HG02763 (cell line): ENCODE measurements around the gene ASB10.

Experiments used
- ATAC-seq: cut with Tn5 transposase; IDR thresholded peaks from one replicate; pipeline ENCODE4 v1.9.1; 2021; ENCODE audit warnings: mild to moderate bottlenecking, moderate library complexity; ENCODE audit not compliant: unreplicated experiment

ASB10 gene

DNA sequence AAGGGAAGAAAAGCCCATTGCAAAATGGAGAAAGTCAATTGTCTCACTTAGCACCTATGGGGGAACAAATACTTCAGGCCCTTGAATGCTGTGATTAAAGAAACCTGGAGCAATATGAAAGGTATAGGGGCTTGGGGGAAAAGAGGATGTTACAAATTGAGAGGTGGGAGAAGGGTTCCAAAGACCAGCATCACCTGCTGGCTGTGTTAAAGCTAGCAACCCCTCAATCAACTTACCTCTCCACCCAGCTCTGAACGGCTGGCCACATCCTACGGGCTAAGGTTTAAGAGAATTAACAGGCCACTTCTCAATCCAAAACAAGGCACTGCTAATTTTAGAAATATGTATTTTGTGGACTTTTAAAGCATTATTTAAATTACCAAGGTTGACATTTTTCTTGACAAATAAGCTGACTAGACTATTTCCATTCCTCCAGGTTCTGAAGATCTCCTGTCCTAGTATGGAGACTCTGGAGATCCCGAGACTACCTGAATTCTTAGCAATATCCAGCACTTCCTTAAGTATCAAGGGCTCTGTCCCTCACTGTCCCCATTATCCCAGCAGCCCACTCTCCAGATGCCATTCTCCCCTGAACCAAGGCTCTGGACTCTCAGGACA, 24.2 kb upstream of the ASB10 start:
- ATAC-seq = no peak

DNA sequence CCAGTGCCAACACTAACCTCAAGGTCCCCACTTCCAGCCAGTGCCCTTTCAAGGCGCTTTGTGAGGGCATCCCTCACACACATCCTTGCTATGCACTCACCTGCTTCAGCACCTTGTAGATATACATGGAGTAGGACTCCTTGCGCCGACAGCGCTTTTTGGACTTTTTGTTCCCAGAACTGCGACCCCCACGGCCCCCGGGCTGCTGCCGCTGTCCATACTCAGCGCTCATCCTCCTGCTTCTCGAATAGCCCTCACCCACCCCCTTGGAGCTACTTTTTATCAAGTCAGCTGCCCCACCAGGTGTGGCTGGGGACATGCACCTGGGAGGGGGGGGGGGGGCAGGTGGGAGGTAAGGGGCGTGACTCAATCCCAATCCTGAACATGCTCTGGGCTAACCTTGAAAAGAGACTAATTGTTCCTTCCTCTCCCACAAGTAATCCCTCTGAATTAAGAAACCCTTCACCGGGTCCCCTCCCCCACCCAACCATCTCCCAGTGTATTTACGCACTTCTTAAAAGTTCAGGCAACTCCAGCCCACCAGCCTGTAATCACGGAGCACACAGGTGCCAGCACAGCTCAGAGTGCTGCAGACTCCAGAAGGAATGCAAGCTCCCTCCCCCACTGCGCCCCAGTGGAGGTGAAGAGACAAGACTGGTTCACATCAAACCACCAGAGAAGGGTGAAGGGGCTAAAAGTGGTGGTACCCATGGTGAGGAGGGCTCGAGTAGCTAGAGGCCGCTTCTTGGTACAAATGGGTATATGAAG, 23.2 kb upstream of the ASB10 start, which contains the start of gene H2BK1:
TSS of gene H2BK1 (minus strand) at position 402 of the 768 bp plus-strand sequence. CDS start at position 232, 170 bp downstream.
- ATAC-seq = no peak

DNA sequence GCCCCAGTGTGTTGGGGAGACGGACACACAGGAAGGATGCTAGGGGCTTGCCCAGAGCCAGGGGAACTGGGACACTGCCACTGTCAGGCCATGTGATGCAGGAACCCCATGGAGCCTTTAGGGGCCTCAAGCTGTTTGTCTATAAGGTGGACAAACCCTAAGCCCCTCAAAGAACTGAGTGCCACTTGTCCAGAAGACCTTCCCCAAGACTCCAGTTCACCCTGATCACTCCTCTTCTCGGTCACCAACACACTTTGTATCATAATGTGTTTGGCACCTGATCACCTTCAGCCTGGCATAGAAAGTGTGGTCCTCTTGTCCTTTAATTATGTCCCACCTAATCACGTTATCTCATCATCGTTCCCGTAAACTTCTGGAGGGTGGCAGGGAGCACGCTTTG, 22.5 kb upstream of the ASB10 start:
- no peak for ATAC-seq

DNA sequence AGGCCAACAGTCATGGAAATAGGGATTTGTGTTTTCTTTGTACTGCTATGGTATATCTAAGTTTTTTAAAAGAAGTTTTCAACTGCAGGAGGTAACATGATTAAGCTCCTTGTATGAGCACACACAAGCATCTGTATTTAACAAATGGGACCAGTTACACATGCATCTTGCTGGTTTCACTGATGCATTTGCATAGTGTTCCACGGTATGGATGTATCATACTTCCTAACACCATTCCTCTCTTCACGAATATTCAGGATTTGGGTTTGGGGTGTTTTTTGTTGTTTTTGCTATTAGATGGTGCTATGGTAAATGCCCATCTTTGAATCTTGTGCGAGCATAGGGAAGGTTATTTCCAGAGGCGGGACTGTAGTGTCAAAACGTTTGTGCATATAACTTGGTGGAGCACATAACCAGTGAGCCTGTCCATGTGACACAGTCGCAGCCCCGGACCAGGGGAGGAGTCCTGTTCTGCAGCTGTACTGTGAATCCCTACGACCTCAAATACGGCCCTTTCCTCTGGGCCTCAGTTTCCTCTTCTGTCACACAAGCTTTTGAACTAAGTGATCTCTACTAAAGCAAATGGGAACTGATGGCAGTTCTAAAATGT, 21.3 kb upstream of the ASB10 start:
- no peak for ATAC-seq

DNA sequence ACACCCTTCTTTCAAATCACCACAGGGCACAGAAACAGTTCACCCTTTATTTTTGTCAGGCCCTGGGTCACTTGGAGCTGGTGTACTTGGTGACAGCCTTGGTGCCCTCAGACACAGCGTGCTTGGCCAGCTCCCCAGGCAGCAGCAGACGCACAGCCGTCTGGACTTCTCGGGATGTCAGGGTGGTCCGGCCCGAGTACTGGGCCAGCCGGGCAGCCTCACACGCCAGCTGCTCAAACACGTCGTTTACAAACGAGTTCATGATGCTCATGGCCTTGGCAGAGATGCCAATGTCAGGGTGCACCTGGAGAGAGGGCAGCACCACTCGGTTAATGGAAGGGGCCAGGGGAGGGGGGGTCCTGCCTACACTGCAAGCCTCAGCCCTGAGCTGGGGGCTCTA, 20.8 kb upstream of the ASB10 start:
- ATAC-seq = no peak

DNA sequence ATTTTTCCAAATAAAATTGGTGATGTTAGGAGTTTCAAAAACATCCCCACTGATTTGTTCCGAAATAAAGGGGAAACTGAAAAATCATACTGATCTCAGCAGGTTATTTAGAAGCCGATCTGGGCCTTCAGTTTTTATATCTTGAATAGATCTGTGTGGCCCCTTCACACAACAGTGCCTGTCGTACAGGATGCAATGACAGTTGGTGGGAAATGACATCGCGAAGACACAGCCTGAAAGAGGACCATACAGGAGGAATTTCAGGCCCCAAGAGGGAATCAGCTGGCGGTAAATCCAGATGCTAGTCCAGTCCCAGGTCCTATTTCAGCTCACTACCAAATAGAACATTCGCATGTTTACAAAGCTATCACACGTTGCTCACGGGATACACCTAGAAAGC, 20.3 kb upstream of the ASB10 start:
- no peak for ATAC-seq

DNA sequence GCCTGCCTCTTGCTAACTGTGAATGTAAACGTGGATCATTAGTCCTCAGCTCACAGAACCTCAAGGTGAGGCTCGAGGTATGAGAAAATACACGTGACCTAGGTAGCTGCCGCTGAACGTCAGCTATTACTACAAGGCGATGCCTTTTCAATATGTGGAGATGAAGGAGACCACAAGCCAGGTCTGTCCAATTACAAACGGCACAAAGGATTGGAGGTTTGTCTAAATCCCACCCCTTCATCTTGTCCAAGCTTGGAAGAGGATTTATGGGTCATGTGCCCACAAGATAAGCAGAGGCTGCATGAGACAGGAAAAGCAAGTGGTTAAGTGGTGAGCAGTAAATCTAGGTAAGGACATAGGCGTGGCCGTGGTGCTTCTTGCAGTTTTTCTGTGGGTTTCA, 19.9 kb upstream of the ASB10 start:
- no peak for ATAC-seq

DNA sequence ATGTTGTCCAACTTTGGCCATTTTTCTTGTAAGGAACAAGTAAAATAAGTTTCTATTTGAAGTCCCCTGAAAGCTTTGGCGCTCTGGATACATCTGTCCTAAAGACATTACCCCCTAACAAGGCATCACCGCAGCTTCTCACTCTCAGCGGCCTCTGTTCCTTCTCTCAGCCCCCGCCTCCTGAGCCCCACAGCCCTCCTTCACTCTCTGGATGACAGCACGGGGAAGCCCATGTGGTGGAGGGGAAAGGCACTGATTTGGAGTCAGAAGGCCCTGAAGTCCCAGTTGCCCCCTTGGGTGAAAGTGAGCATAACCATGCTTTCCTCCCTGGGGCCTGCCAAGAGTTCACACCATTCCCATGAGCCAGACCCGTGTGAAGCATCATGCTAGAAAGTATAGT, 18.7 kb upstream of the ASB10 start:
- ATAC-seq = no peak

DNA sequence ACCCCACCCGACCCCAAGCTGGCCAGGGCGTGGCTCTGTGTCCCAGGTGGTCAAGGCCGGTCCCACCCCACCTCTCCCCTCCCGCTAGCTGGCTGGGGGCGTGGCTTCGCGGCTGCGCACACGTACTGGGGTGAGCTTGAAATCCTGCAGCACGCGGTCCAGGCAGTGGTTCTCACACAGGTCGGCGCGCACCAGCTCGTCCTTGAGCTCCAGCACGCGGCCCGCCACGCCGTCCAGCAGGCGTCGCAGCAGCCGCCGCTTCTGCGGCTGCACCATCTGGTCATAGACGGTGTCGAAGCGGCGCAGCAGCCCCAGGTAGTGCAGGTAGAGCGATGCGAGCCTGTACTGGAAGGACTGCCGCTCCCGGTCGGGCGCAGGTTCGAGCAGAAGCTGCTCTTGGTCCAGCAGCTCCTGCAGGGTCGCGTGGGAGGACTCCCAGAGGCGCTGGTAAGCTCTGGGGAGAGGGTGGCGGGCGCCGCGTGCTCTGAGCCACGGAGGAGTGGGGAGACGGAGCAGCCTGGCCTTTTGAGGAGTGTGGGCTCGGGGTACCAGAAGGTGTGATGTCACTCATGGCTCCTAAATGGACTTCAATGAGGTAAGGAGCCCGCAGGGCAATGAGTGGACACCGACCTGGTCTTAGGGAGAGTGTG, 17.5 kb upstream of the ASB10 start:
- ATAC-seq = no peak

DNA sequence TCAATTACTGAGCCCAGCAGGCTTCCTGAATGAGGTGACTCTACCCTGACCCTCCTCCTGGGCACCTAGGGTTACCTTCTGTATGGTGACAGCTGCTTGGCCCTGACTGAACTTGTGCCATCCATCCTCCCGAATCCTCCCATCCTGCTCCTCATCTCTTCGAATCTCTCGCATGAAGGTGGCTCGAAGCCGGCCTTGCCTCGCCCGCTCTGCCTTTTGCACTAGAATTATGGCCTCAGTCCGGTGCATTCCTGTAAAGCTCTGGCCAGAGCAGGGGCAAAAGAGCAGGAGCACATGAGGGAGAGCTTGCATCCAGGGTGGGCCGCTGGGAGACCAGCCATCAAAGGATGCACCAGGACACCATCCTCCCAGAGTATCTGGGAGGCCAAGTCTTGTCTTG, 15.8 kb upstream of the ASB10 start:
- no peak for ATAC-seq

DNA sequence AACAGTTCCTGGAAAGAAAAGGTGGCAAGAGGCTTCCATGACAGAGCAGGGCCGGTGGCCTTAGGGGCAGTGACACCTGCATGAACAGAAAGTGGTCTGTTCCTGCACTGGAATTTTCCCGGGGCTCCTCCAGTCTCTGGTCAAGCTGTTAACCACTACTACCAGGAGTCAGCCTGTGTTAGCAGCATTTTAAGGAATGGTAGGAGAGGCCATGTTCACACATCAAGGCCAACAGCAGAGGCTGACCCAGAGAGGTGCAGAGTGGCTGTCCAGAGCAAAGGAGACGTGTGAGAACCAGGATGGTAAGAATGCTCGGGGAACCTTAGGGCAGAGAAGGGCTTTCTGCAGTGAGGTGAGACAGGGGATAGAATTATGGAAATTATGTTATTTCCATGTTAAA, 14.7 kb upstream of the ASB10 start:
- ATAC-seq = no peak

DNA sequence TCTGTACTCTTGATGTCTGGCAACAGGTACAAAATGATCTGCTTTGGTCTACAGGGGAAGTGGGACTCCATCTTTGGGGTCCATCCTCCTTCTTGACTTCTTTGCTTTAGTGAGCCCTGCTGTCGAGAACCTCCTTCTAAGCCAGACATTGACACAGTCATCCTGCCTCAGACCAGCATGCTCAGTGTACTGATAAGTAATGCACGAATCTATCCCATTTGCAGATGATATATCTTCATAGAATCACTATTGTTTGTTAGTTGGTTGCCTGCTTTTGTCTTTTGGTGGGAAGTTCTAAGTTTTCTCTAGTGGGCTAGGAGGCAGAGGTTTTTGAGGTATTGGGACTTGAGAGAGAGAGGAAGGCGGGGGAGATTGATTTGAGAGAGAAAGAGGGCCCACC, 14.3 kb upstream of the ASB10 start:
- ATAC-seq = no peak

DNA sequence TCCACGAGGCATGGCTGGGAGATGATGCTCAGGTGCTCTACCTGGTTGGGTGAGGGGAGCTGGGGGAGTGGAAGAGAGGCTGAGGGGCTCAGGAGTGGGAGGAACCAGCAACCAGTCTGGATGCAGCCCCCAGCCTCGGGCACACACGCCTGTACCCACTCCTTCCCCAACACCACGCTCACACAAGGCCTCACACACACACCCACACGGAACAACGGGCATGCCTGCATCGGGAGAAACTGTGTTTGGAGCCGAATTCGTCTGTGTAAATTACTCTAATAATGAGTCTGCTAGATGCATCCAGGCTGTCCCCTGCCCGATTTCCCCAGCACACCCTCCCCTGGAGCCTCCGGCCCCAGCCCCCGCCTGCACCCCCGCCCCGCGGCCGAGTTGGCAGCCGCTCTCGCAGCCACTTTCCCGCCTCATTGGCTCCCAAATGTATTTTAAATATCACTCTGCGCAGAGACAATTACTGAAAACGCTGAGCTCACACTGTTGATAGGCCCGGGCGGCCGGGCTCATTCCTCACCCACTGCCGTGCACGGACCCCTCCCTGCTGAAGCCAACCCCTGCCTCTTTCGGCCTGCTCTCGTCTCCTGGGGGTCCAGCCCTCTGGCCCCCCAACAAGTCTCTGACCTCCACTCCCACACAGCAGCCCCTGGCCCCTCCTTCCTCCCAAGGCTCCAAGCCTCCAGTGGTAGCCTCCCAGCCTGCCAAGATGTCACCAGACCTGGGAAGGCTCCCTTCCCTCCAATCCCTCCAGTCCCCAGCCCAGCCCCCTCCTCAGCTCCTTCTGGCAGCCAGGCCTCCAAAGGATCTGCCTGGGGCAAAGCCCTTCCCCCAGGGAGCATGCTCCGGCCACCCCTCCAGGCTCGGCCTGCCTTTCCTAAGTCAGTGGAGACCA, 12.1 kb upstream of the ASB10 start:
- no peak for ATAC-seq

DNA sequence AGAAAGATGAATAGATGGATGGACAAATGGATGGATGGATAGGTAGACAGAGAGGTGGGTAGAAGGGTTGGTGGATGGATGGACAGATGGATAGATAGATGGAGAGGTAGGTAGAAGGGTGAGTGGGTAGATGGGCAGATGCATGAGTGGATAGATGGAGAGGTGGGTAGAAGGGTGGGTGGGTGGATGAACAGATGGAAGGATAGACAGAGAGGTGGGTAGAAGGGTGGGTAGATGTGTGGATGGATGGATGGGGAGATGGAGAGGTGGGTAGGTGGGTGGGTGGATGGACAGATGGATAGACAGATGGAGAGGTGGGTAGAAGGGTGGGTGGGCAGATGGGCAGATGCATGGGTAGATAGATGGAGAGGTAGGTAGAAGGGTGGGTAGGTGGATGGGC, 10.9 kb upstream of the ASB10 start:
- ATAC-seq = no peak

DNA sequence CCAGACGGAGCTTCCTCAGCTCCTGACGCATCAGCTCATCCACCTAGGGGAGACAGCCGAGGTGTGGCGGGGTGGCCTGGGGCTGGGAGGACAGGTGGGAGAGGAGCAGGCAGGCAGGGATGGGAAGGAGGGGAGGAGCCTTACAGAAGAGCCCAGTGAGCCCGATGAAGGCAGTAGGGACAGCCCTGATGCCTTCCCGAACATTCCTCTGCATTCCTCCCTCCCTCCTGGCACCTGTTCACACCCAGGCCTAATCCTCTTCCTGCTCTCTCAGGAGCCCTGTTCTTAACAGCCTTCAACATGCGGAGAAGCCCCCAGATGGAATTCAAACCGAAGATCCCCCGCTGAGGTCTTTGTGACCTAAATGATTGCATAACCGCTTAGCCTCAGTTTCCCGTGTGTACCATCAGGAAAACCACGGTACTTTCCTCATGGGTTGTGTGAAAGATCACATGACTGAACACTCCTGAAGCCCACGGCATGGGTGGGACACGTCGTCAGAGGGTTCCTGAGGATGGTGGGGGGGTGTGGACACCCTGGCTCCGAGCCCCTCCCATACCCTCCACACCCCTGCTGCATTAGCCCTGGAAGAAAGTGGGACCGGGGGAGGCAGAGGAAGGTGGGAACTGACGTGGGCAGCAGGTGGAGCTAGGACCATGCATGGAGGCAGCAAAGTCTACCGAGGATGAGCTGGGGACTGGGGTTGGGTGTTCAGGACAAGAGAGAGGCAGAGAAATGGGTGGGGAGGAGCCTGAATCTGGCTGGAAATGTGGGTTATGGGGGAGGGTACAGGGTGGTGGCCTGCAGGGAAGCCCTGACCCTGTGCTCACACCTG, 8.8 kb upstream of the ASB10 start:
- no peak for ATAC-seq

DNA sequence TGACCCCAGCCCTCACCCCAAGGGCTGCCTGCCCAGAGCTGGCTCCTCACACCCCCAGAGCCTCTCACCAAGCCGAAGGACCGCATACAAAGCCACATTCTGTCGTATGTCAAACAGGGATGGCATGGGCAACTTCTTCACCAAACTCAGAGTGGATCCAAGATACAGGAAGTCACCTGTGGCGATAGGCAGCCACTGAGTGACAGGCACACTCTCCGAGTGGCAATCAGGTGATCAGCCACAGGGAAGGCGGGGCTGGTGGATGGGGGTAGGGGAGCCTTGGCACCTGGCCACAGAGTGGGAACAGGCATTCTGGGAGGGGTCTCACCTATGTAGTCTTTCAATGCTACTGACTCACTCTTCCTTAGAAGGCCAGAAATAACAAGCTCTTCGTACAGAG, 7.1 kb upstream of the ASB10 start:
- ATAC-seq = no peak

DNA sequence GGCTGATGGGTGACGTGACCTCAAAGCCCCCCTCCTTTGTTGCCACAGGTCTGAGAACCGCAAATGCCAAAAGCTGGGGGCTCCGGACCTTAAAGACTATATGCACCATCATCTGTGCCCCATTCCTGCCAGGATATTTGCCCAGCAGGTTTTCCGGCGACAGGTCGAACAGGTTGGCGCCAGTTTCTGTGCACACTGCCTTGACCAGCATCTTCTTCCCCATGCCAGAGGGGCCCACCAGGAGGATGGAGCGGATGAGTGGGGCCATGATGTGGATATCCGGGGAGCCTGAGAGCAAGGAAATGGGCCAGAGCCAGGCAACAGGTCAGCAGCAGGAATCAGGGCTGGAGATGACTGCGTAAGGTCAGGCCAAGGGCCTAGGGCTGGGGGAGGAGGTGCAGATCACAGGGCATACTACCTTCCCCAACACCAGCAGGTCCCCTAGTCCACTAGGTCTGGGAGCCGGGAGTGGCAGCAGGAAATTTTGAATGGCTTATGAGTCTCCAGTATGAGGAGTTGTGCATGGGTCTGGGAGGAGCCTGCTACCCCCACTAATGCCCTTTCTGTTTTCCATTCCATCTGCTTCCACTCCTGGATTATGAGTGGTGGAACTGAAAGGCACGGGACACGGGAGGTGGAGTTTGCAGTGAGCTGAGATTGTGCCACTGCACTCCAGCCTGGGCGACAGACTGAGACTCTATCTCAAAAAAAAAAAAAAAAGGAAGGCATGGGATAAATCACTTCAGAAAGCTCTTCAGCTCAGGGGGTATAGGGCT, 6.3 kb upstream of the ASB10 start:
- no peak for ATAC-seq

DNA sequence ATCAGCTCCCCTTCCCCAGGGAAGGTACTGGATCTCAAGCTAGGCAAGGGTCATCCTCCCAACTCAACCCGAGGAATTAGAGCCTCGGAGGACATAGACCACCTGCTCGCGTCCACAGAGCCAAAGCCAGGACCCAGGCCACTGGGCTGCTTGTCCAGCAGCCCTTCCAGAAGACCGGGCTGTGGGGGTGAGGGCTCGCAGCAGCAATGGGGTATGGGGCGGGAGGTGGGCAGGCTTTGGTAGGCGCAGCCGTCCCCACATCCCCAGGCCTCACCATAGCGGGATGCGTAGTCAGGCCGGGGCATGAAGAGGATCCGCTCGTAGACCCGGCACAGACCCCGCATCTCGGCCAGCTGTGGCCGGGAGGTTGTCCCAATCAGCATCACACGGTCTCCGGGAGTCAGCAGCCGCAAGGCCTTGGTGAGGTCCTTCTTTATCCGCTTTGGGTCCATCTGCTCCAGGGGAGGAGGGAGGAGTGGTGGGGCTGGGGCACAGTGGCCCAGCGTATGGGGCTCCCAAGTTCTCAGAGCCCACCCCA, 5.0 kb upstream of the ASB10 start:
- no peak for ATAC-seq

DNA sequence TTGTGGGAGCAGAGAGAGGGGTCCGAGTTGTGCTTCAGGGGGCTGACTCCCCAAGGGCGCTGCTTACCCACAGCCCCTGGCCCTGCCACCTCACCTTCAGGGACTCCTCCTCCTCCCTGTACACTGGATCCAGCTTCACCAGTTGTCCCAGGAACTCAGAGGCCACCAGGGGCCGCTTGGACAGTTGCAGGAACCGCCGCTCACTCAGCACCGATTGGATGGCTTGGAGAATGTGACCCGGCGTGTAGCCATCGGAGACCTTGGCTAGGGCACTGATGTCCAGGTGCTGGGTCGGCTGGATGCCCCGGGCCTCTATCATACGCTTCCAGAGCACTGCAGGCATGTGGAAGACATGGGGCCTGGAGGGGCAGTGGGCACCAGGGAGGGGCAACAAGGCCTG, 4.5 kb upstream of the ASB10 start:
- no peak for ATAC-seq
